H1 (cell line): Measurements from ENCODE around the gene INSIG1. TPM values are rescaled to one million over a fixed set of nuclear protein-coding genes. Genes with fewer than 3 reads are reported as not detected.

Experiments used
- CTCF ChIA-PET: fragments of 300-600 bp; sonication (Branson Sonifier 250); formaldehyde crosslinking; loops from one replicate; lab custom pipeline; 2021; ENCODE audit not compliant: partially characterized antibody; lab: Charles Lee
- POLR2A ChIA-PET: fragments of 300-600 bp; sonication (Branson Sonifier 250); formaldehyde crosslinking; loops from one replicate; lab custom pipeline; 2021; ENCODE audit warnings: inconsistent platforms; ENCODE audit not compliant: partially characterized antibody; lab: Charles Lee
- DNase-seq, 2 experiments: peaks; one replicate each; pipeline versions ENCODE4 v3.0.0 to v3.0.0-alpha.2; 2010 to 2022; ENCODE audit warnings: low spot score in 2 of 2, low read depth in 1 of 2, mixed read lengths in 1 of 2
- FAIRE-seq: peaks from 2 replicates; lab custom pipeline; 2011; peaks lifted over from hg19 to GRCh38; lab: Jason Lieb, UNC
- H2AFZ ChIP-seq: 2 replicates; pipeline ENCODE4 v1.8.1; 2012; ENCODE audit warnings: low read length, inconsistent platforms
- H2AK5ac ChIP-seq: 2 replicates; pipeline ENCODE4 v1.6.1; 2013; ENCODE audit warnings: low read depth, low read length
- H2BK120ac ChIP-seq: replicated peaks from 2 replicates; pipeline ENCODE3; 2013; ENCODE audit warnings: low read depth, low read length, inconsistent platforms
- H2BK12ac ChIP-seq: 2 replicates; pipeline ENCODE4 v1.6.1; 2013; ENCODE audit warnings: low read depth, low read length
- H2BK15ac ChIP-seq: 2 replicates; pipeline ENCODE4 v1.6.1; 2013; ENCODE audit warnings: low read length
- H2BK20ac ChIP-seq: 2 replicates; pipeline ENCODE4 v1.6.1; 2013; ENCODE audit warnings: low read length
- H2BK5ac ChIP-seq: 2 replicates; pipeline ENCODE4 v1.6.1; 2013; ENCODE audit warnings: low read depth, low read length
- H3K14ac ChIP-seq: 2 replicates; pipeline ENCODE4 v1.6.1; 2013; ENCODE audit warnings: inconsistent platforms; ENCODE audit not compliant: insufficient read length
- H3K18ac ChIP-seq: 2 replicates; pipeline ENCODE4 v1.6.1; 2013; ENCODE audit warnings: low read length; ENCODE audit errors: extremely low read depth
- H3K23ac ChIP-seq: 2 replicates; pipeline ENCODE4 v1.6.1; 2013; ENCODE audit warnings: inconsistent platforms; ENCODE audit not compliant: insufficient read length
- H3K23me2 ChIP-seq: 2 replicates; pipeline ENCODE4 v1.6.1; 2013; ENCODE audit warnings: low read depth, low read length
- H3K27ac ChIP-seq: 2 replicates; pipeline ENCODE4 v1.6.1; 2011; ENCODE audit warnings: low read depth, low read length, inconsistent platforms
- H3K27me3 ChIP-seq, 4 experiments: replicated peaks in 1 of 4; 1 replicate in 1 of 4; 2 replicates in 3 of 4; pipeline versions ENCODE4 v1.6.1 to v1.8.1; 2011 to 2013; ENCODE audit warnings: low read length in 3 of 4, mild to moderate bottlenecking in 3 of 4, inconsistent platforms in 2 of 4, mixed read lengths in 2 of 4, moderate library complexity in 1 of 4; ENCODE audit not compliant: control insufficient read depth in 3 of 4, insufficient read depth in 3 of 4; ENCODE audit errors: extremely low read depth in 1 of 4
- H3K36me3 ChIP-seq, 4 experiments: 2 replicates each; pipeline versions ENCODE4 v1.6.1 to v1.8.1; 2011 to 2013; ENCODE audit warnings: mild to moderate bottlenecking in 4 of 4, low read length in 3 of 4, moderate library complexity in 2 of 4, control low read depth in 1 of 4, inconsistent platforms in 1 of 4; ENCODE audit not compliant: insufficient read depth in 4 of 4, control insufficient read depth in 2 of 4
- H3K4ac ChIP-seq: replicated peaks from 2 replicates; pipeline ENCODE3; 2013; ENCODE audit warnings: low read length, low read depth, mixed read lengths, inconsistent platforms; ENCODE audit not compliant: insufficient read length
- H3K4me1 ChIP-seq, 4 experiments: replicated peaks in 1 of 4; 1 replicate in 1 of 4; 2 replicates in 3 of 4; pipeline versions ENCODE4 v1.6.1 to v1.8.1; 2011 to 2013; ENCODE audit warnings: low read length in 3 of 4, inconsistent platforms in 2 of 4, mixed read lengths in 1 of 4; ENCODE audit not compliant: insufficient read depth in 4 of 4, control insufficient read depth in 3 of 4
- H3K4me2 ChIP-seq, 2 experiments: 2 replicates each; pipeline versions ENCODE4 v1.6.1 to v1.8.1; 2011 to 2013; ENCODE audit warnings: low read depth in 2 of 2, low read length in 2 of 2, control low read depth in 1 of 2, inconsistent platforms in 1 of 2, mild to moderate bottlenecking in 1 of 2; ENCODE audit not compliant: insufficient read depth in 1 of 2
- H3K4me3 ChIP-seq, 4 experiments: fragments of 200-600, 300-600 bp in 1 of 4; sonication (generic), shearing (Covaris generic), sonication (Bioruptor Twin) in 1 of 4; 2 replicates each; pipeline versions ENCODE4 v1.5.1 to v1.8.1; 2011 to 2016; ENCODE audit warnings: low read length in 4 of 4, low read depth in 3 of 4, control low read depth in 2 of 4, inconsistent platforms in 2 of 4, mild to moderate bottlenecking in 2 of 4, mixed read lengths in 1 of 4, moderate library complexity in 1 of 4; ENCODE audit not compliant: insufficient read depth in 2 of 4; ENCODE audit errors: extremely low read depth in 1 of 4
- H3K56ac ChIP-seq: replicated peaks from 2 replicates; pipeline ENCODE3; 2013; ENCODE audit warnings: low read depth, mild to moderate bottlenecking, mixed read lengths, low read length, inconsistent platforms; ENCODE audit not compliant: insufficient read length
- H3K79me1 ChIP-seq: 2 replicates; pipeline ENCODE4 v1.6.1; 2013; ENCODE audit warnings: low read depth, low read length, control low read depth
- H3K79me2 ChIP-seq, 2 experiments: 2 replicates each; pipeline versions ENCODE4 v1.6.1 to v1.8.1; 2012 to 2013; ENCODE audit warnings: low read length in 2 of 2, mild to moderate bottlenecking in 2 of 2, inconsistent platforms in 1 of 2; ENCODE audit not compliant: insufficient read depth in 2 of 2, control insufficient read depth in 1 of 2
- H3K9ac ChIP-seq, 4 experiments: replicated peaks in 1 of 4; 1 replicate in 1 of 4; 2 replicates in 3 of 4; pipeline versions ENCODE4 v1.6.1 to v1.8.1; 2011 to 2013; ENCODE audit warnings: low read depth in 3 of 4, low read length in 3 of 4, control low read depth in 2 of 4, mild to moderate bottlenecking in 2 of 4, moderate library complexity in 2 of 4, inconsistent platforms in 1 of 4; ENCODE audit errors: extremely low read depth in 1 of 4
- H3K9me3 ChIP-seq, 2 experiments: 2 replicates each; pipeline versions ENCODE4 v1.6.1 to v1.8.1; 2012 to 2013; ENCODE audit warnings: mild to moderate bottlenecking in 2 of 2, moderate library complexity in 2 of 2, control low read depth in 1 of 2, inconsistent platforms in 1 of 2, low read depth in 1 of 2, low read length in 1 of 2, mixed read lengths in 1 of 2; ENCODE audit not compliant: insufficient read depth in 2 of 2
- H4K20me1 ChIP-seq, 2 experiments: replicated peaks in 1 of 2; 2 replicates each; pipeline versions ENCODE3 to v1.8.1; 2011 to 2013; ENCODE audit warnings: inconsistent platforms in 2 of 2, low read length in 2 of 2, mild to moderate bottlenecking in 1 of 2; ENCODE audit not compliant: insufficient read depth in 2 of 2, control insufficient read depth in 1 of 2
- H4K5ac ChIP-seq: 2 replicates; pipeline ENCODE4 v1.6.1; 2013; ENCODE audit warnings: low read length, low read depth, mixed read lengths, inconsistent platforms; ENCODE audit not compliant: insufficient read length
- H4K8ac ChIP-seq: 2 replicates; pipeline ENCODE4 v1.8.0; 2013; ENCODE audit warnings: mild to moderate bottlenecking, moderate library complexity, low read length, inconsistent platforms; ENCODE audit not compliant: insufficient read depth; ENCODE audit errors: extremely low read depth
- H4K91ac ChIP-seq: replicated peaks from 2 replicates; pipeline ENCODE3; 2013; ENCODE audit warnings: low read length, mixed read lengths, inconsistent platforms; ENCODE audit not compliant: insufficient read length
- ASH2L ChIP-seq: fragments of 200-600, 300-600 bp; sonication (generic); IDR thresholded peaks from one replicate; pipeline ENCODE4 v1.7.1; 2017; ENCODE audit warnings: low read length
- CBX5 ChIP-seq: fragments of 300-800, 300-1000 bp; sonication (generic); IDR thresholded peaks from 2 replicates; pipeline ENCODE4 v1.7.1; 2016; ENCODE audit warnings: antibody characterized with exemption, low read length, low read depth
- CEBPB ChIP-seq: IDR thresholded peaks from 2 replicates; pipeline ENCODE4 v1.6.1; 2012; ENCODE audit warnings: low read depth, low read length
- CHD1 ChIP-seq: IDR thresholded peaks from 2 replicates; pipeline ENCODE4 v1.6.1; 2012; ENCODE audit warnings: low read depth, low read length, improper control_type of control experiment
- HDAC6 ChIP-seq: IDR thresholded peaks from one replicate; pipeline ENCODE4 v1.7.1; 2012; ENCODE audit warnings: low read depth, mild to moderate bottlenecking, inconsistent platforms, low read length, moderate library complexity
- MAFK ChIP-seq: IDR thresholded peaks from 2 replicates; pipeline ENCODE4 v1.6.1; 2012; ENCODE audit warnings: low read depth, mild to moderate bottlenecking, improper control_type of control experiment, low read length
- POLR2AphosphoS5 ChIP-seq: IDR thresholded peaks from 2 replicates; pipeline ENCODE4 v1.6.1; 2011; ENCODE audit warnings: low read depth, low read length
- RFX5 ChIP-seq: IDR thresholded peaks from 2 replicates; pipeline ENCODE4 v1.6.1; 2011; ENCODE audit warnings: low read depth, low read length, improper control_type of control experiment, borderline replicate concordance
- RNF2 ChIP-seq: fragments of 200-900, 300-1000 bp; sonication (generic); IDR thresholded peaks from 2 replicates; pipeline ENCODE4 v1.7.1; 2016; ENCODE audit warnings: borderline replicate concordance, low read depth, mild to moderate bottlenecking, antibody characterized with exemption, low read length; ENCODE audit not compliant: poor library complexity, severe bottlenecking; ENCODE audit errors: missing control alignments
- SIRT6 ChIP-seq: IDR thresholded peaks from one replicate; pipeline ENCODE4 v1.7.1; 2012; ENCODE audit warnings: low read length, inconsistent platforms
- SRF ChIP-seq: IDR thresholded peaks from 2 replicates; pipeline ENCODE4 v1.6.1; 2011; ENCODE audit warnings: mild to moderate bottlenecking, low read depth, low read length, moderate library complexity
- TCF12 ChIP-seq: IDR thresholded peaks from 2 replicates; pipeline ENCODE4 v1.6.1; 2011; ENCODE audit warnings: low read depth, mild to moderate bottlenecking, low read length
- TEAD4 ChIP-seq: IDR thresholded peaks from 2 replicates; pipeline ENCODE4 v1.6.1; 2012; ENCODE audit warnings: low read depth, low read length, inconsistent platforms, mixed read lengths
- WGBS, 2 experiments: shearing (Covaris generic) in 1 of 2; methylation state at CpG; one replicate each; pipeline versions ENCODE4 v1.1.6 to v1.1.7; 2013 to 2015; ENCODE audit warnings: low lambda C conversion rate in 2 of 2, mixed read lengths in 2 of 2, inconsistent platforms in 1 of 2, low coverage in 1 of 2, missing lambda C conversion rate in 1 of 2; ENCODE audit not compliant: insufficient replicate concordance in 2 of 2, insufficient coverage in 1 of 2, insufficient read length in 1 of 2; ENCODE audit errors: extremely low coverage in 1 of 2, missing lambda C conversion rate in 1 of 2; 5-methylcytosine and 5-hydroxymethylcytosine counted together
- polyA plus RNA-seq, 7 experiments: library from polyadenylated mRNA; depleted of rRNA in 3 of 7; stranded (reverse) in 5 of 7; unstranded in 2 of 7; fragments of >200 nt in 5 of 7; fragments of 200-250 nt in 2 of 7; gene quantifications; 1 replicate in 5 of 7; 2 replicates in 1 of 7; 4 replicates in 1 of 7; pipeline versions ENCODE4 v1.2.1 to v1.2.3, GENCODE V29; 2011 to 2013; ENCODE audit warnings: missing spikeins in 2 of 7, mixed read lengths in 2 of 7
- total RNA-seq: library from RNA; stranded (reverse); fragmentation: NEBNext Ultra II Directional; extraction: Animal tissue kit (Norgen Biotek cat#: 25700); gene quantifications from 2 replicates; pipeline ENCODE4 v1.2.1, GENCODE V29; 2021
- TF ChIP-seq, protein P1 (sequence below): IDR thresholded peaks from 2 replicates; pipeline ENCODE4 v1.6.1; 2011; ENCODE audit warnings: low read length, improper control_type of control experiment

INSIG1 gene
- total and polyA plus RNA-seq, 2 of the 8 experiments (the other 6 are each of a cell fraction or from before 2014, with no cell fraction given) = 40.0 to 58.4 TPM

DNA sequence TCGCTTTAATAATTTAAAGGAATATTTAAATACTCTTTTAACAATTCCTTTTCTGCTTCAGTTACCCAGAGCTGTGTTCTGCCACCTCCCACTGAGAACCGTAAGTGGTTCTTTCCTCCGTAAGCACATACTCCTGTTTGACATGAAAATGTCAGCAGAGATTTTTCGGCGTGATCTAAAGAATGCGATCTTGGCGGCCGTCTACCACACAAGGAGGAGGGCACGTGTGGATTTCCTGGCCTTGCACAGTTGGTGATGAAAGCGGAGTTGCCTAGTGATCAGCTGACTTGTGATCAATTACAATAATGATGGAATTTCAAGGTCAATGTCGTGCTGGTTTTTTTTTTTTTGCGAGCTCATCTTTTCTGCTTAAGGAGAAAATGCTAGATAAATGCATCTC is 35.6 kb upstream of the INSIG1 start:
- Histone ChIP-seq H4K91ac (no peak overlapping the region), H2BK20ac (no peak overlapping the region), H2AK5ac (no peak overlapping the region), H4K8ac (no peak overlapping the region), H2BK120ac (no peak overlapping the region), H3K14ac (no peak overlapping the region), H3K4me3 (no peak overlapping the region), H3K4me2 (no peak overlapping the region), H2BK5ac (no peak overlapping the region), H2BK12ac (no peak overlapping the region), H3K23me2 (peaks cover 7% of the 10 kb centered on the region; the same call in 1 of the 2 replicates), H3K4ac (no peak overlapping the region), H2AFZ (no peak overlapping the region), H3K23ac (no peak overlapping the region), H3K9ac (no peak overlapping the region), H3K36me3 (no peaks in the 10 kb centered on the region)
- WGBS, 2 experiments = 88% methylated on average over 12 of the region's 12 CpGs; no CpG with 5 or more reads in 1 of the 2 experiments
- TF ChIP-seq POLR2AphosphoS5 = no peak
- no peak for TF ChIP-seq CHD1
- no peak for TF ChIP-seq RFX5
- TF ChIP-seq TEAD4 = no peak
- TF ChIP-seq CBX5 = no peak
- TF ChIP-seq, protein P1, sequence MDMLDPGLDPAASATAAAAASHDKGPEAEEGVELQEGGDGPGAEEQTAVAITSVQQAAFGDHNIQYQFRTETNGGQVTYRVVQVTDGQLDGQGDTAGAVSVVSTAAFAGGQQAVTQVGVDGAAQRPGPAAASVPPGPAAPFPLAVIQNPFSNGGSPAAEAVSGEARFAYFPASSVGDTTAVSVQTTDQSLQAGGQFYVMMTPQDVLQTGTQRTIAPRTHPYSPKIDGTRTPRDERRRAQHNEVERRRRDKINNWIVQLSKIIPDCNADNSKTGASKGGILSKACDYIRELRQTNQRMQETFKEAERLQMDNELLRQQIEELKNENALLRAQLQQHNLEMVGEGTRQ = no peak
- no peak for TF ChIP-seq CEBPB
- TF ChIP-seq MAFK = no peak
- no peak for TF ChIP-seq RNF2
- TF ChIP-seq SIRT6 = no peak
- no peak for TF ChIP-seq HDAC6
- no peak for TF ChIP-seq SRF
- TF ChIP-seq TCF12 = no peak
- TF ChIP-seq ASH2L = no peak
- TF ChIP-seq, all 59 proteins: peak for 0
- no peak overlapping the region for H4K5ac ChIP-seq
- peaks cover 0 to 4% of the 10 kb centered on the region in 2 experiments for H4K20me1 ChIP-seq
- ChIA-PET POLR2A (no interaction called here), CTCF (interaction anchor here (0.6 to 2.4 kb wide), 16 partner anchors 9 to 359 kb away, joined by 3 to 9 read pairs (median 3); partner anchors contain the start of gene HTR5A)
- no peaks in the 10 kb centered on the region for H3K27me3 ChIP-seq
- no peak overlapping the region for H3K56ac ChIP-seq
- no peaks in the 10 kb centered on the region for H3K9me3 ChIP-seq
- H3K4me1 ChIP-seq = peaks cover 0 to 1% (median 0%) of the 10 kb centered on the region in 4 experiments; a peak in 2 of 7 replicates
- no peak overlapping the region for H2BK15ac ChIP-seq
- DNase-seq (no peak), FAIRE-seq (no peak)
- no peak overlapping the region for H3K27ac ChIP-seq
- no peaks in the 10 kb centered on the region for H3K79me1 ChIP-seq
- no peaks in the 10 kb centered on the region for H3K79me2 ChIP-seq
- no peak overlapping the region for H3K18ac ChIP-seq
